Nephron progenitor cell (in vitro differentiated cells): ENCODE results near the gene CDKN2C.

Source experiments
- DNase-seq: peaks from one replicate; pipeline ENCODE4 v3.0.0; 2021
- H3K27ac Mint-ChIP-seq: 2 replicates; pipeline ENCODE4 v1.8.0; 2021; ENCODE audit warnings: mild to moderate bottlenecking, moderate library complexity, mixed read lengths
- H3K27me3 Mint-ChIP-seq: 2 replicates; pipeline ENCODE4 v1.8.0; 2021; ENCODE audit warnings: mild to moderate bottlenecking, low read depth, mixed read lengths; ENCODE audit not compliant: poor library complexity
- H3K36me3 Mint-ChIP-seq: 2 replicates; pipeline ENCODE4 v1.8.0; 2021; ENCODE audit warnings: low read depth, mixed read lengths
- H3K4me1 Mint-ChIP-seq: 2 replicates; pipeline ENCODE4 v1.8.0; 2021; ENCODE audit warnings: mixed read lengths
- H3K4me3 Mint-ChIP-seq: 2 replicates; pipeline ENCODE4 v1.8.0; 2021; ENCODE audit warnings: mild to moderate bottlenecking, moderate library complexity, mixed read lengths
- H3K9me3 Mint-ChIP-seq: 2 replicates; pipeline ENCODE4 v1.8.0; 2021; ENCODE audit warnings: mild to moderate bottlenecking, moderate library complexity, mixed read lengths
- TF ChIP-seq, protein P1 (sequence below): fragments of 200-600 bp; sonication (generic); IDR thresholded peaks from 2 replicates; pipeline ENCODE4 v1.5.0; 2021; ENCODE audit warnings: antibody characterized with exemption

Gene CDKN2C

GRCh38 chr1:50959303-50959912 lies 10.6 kb upstream of the CDKN2C start:
- Mint-ChIP-seq H3K4me3 (peak overlapping the region; percentile 91), H3K27ac (peak overlapping the region; percentile 36), H3K9me3 (no peaks in the 10 kb centered on the region), H3K36me3 (peaks cover 8% of the 10 kb centered on the region), H3K27me3 (peaks cover 12% of the 10 kb centered on the region), H3K4me1 (peaks cover 17% of the 10 kb centered on the region)
- TF ChIP-seq, protein P1, sequence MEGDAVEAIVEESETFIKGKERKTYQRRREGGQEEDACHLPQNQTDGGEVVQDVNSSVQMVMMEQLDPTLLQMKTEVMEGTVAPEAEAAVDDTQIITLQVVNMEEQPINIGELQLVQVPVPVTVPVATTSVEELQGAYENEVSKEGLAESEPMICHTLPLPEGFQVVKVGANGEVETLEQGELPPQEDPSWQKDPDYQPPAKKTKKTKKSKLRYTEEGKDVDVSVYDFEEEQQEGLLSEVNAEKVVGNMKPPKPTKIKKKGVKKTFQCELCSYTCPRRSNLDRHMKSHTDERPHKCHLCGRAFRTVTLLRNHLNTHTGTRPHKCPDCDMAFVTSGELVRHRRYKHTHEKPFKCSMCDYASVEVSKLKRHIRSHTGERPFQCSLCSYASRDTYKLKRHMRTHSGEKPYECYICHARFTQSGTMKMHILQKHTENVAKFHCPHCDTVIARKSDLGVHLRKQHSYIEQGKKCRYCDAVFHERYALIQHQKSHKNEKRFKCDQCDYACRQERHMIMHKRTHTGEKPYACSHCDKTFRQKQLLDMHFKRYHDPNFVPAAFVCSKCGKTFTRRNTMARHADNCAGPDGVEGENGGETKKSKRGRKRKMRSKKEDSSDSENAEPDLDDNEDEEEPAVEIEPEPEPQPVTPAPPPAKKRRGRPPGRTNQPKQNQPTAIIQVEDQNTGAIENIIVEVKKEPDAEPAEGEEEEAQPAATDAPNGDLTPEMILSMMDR = no peak
- no peak for DNase-seq

- no peaks in the 10 kb centered on the region for H3K9me3 Mint-ChIP-seq
- H3K4me3 Mint-ChIP-seq = peak within 1 kb of the TSS; percentile 91
Measured at GRCh38 chr1:50959913-50960844, 9.9 kb upstream of the CDKN2C start, which contains the start of gene FAF1. FAF1 (minus strand) TSS chr1:50960267; CDS start chr1:50959811, 456 bp downstream.

DNA sequence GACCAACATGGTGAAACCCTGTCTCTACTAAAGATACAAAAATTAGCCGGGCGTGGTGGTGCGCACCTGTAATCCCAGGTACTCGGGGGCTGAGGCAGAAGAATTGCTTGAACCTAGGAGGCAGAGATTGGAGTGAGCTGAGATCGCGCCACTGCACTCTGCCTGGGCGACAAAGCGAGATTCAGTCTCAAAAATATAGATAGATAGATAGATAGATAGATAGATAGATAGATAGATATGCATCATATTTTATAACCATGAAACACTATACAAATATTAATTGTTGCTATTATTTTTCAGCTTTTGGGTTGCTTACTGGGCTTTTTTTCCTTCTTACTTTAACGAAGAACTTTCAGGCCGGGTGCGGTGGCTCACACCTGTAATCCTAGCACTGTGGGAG lies 5.2 kb upstream of the CDKN2C start:
- H3K27me3 Mint-ChIP-seq = peaks cover 64% of the 10 kb centered on the region

More at GRCh38 chr1:50959913-50960844, 9.9 kb upstream of the CDKN2C start, which contains the start of gene FAF1:
- DNase-seq = peak; percentile 96
- H3K27ac Mint-ChIP-seq = peak within 1 kb of the TSS; percentile 49
- peaks cover 20% of the 10 kb centered on the region for H3K27me3 Mint-ChIP-seq
- H3K4me1 Mint-ChIP-seq = peaks cover 17% of the 10 kb centered on the region
- H3K36me3 Mint-ChIP-seq = peaks cover under 1% of the 10 kb centered on the region
- TF ChIP-seq, protein P1 = no peak

DNA sequence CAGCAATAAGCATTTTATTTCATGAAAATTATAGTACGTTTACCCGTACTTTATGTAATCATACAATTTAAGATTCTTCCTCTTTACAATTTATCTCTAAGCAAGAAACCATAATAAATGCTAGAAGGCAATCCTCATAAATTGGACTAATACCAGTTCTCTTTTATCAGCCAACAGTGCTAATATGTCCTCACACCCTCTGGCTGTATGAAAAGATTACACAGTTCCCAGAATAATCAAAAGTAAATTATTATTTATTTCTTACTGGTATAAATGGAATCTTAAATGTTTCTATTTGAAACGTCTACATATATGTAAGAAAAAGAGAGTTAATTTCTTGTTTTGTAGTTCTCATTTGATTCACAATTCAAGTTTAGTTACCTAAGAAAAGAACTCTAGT lies 3.1 kb upstream of the CDKN2C start:
- H3K36me3 Mint-ChIP-seq = no peaks in the 10 kb centered on the region
- H3K4me3 Mint-ChIP-seq = no peak overlapping the region
- DNase-seq = no peak
- no peak overlapping the region for H3K27ac Mint-ChIP-seq
- H3K27me3 Mint-ChIP-seq = peaks cover 78% of the 10 kb centered on the region
- peaks cover 13% of the 10 kb centered on the region for H3K4me1 Mint-ChIP-seq
- TF ChIP-seq, protein P1 = no peak
- H3K9me3 Mint-ChIP-seq = peaks cover 3% of the 10 kb centered on the region

More for the DNA sequence above, 5.2 kb upstream of the CDKN2C start:
- no peak overlapping the region for H3K4me3 Mint-ChIP-seq
- no peaks in the 10 kb centered on the region for H3K36me3 Mint-ChIP-seq
- TF ChIP-seq, protein P1 = no peak
- no peak for DNase-seq
- no peak overlapping the region for H3K27ac Mint-ChIP-seq
- H3K4me1 Mint-ChIP-seq = peaks cover 10% of the 10 kb centered on the region
- no peaks in the 10 kb centered on the region for H3K9me3 Mint-ChIP-seq

GRCh38 chr1:50967416-50968157 lies 2.5 kb upstream of the CDKN2C start:
- Mint-ChIP-seq H3K9me3 (peaks cover 3% of the 10 kb centered on the region), H3K27me3 (peaks cover 83% of the 10 kb centered on the region), H3K4me1 (peaks cover 13% of the 10 kb centered on the region), H3K4me3 (no peak overlapping the region), H3K36me3 (no peaks in the 10 kb centered on the region), H3K27ac (no peak overlapping the region)
- TF ChIP-seq, protein P1 = no peak
- no peak for DNase-seq
